B cell (primary cell): ENCODE measurements around the gene LMX1B. TPM values are rescaled to one million over a fixed set of nuclear protein-coding genes. Genes with fewer than 3 reads are reported as not detected.

Source experiments
- ATAC-seq: fragments of 200-7000 bp; cut with Tn5 transposase; one replicate; pipeline ENCODE4 v1.10.0; 2021; ENCODE audit warnings: low read depth, mild to moderate bottlenecking, moderate number of reproducible peaks, moderate library complexity
- CTCF ChIA-PET: fragments of 350-600 bp; sonication (Branson Sonifier 250); formaldehyde crosslinking; loops from one replicate; lab custom pipeline; 2021; ENCODE audit warnings: antibody characterized with exemption, inconsistent platforms; lab: Charles Lee
- POLR2A ChIA-PET: fragments of 350-600 bp; sonication (Branson Sonifier 250); formaldehyde crosslinking; loops from one replicate; lab custom pipeline; 2021; ENCODE audit warnings: antibody characterized with exemption; lab: Charles Lee
- DNase-seq: peaks from one replicate; pipeline ENCODE4 v3.0.0; 2013
- H2AFZ ChIP-seq: 2 replicates; pipeline ENCODE4 v1.6.1; 2012; ENCODE audit warnings: mild to moderate bottlenecking, low read depth, low read length; ENCODE audit not compliant: insufficient read depth, poor library complexity, severe bottlenecking
- H3K27ac ChIP-seq, 2 donors: 1 replicate in 1 of 2; 2 replicates in 1 of 2; pipeline ENCODE4 v1.5.1; 2012 to 2013; ENCODE audit warnings: low read length in 2 of 2, mild to moderate bottlenecking in 2 of 2, moderate library complexity in 1 of 2
- H3K27me3 ChIP-seq, 4 experiments: fragments of 200-600 bp in 1 of 4; sonication (generic) in 1 of 4; replicated peaks in 1 of 4; 1 replicate in 2 of 4; 2 replicates in 2 of 4; pipeline versions ENCODE4 v1.6.1 to v1.7.0; 2013 to 2016; ENCODE audit warnings: low read length in 3 of 4, mild to moderate bottlenecking in 2 of 4, mixed read lengths in 1 of 4, moderate library complexity in 1 of 4; ENCODE audit not compliant: insufficient read depth in 4 of 4, control insufficient read depth in 3 of 4; ENCODE audit errors: control extremely low read depth in 1 of 4
- H3K36me3 ChIP-seq, 2 experiments: replicated peaks in 1 of 2; 1 replicate in 1 of 2; 2 replicates in 1 of 2; pipeline versions ENCODE4 v1.6.1 to v1.7.1; 2013; ENCODE audit warnings: low read length in 1 of 2; ENCODE audit not compliant: insufficient read depth in 2 of 2, control insufficient read depth in 1 of 2; ENCODE audit errors: control extremely low read depth in 1 of 2, extremely low read depth in 1 of 2
- H3K4me1 ChIP-seq, 2 donors: fragments of 200-600 bp in 1 of 2; sonication (generic) in 1 of 2; 1 replicate in 1 of 2; 2 replicates in 1 of 2; pipeline versions ENCODE4 v1.5.1 to v1.6.1; 2013 to 2017; ENCODE audit warnings: low read length in 2 of 2; ENCODE audit not compliant: control insufficient read depth in 2 of 2, insufficient read depth in 2 of 2
- H3K4me2 ChIP-seq: replicated peaks from 2 replicates; pipeline ENCODE3; 2012; ENCODE audit warnings: mild to moderate bottlenecking, low read depth, low read length; ENCODE audit not compliant: poor library complexity, severe bottlenecking
- H3K4me3 ChIP-seq, 5 experiments: fragments of 200-600 bp in 1 of 5; sonication (generic) in 1 of 5; 1 replicate in 3 of 5; 2 replicates in 2 of 5; pipeline versions ENCODE4 v1.5.1 to v1.7.0; 2011 to 2016; ENCODE audit warnings: low read length in 4 of 5, mild to moderate bottlenecking in 4 of 5, low read depth in 2 of 5, control low read depth in 1 of 5, moderate library complexity in 1 of 5; ENCODE audit not compliant: insufficient read depth in 1 of 5; ENCODE audit errors: control extremely low read depth in 1 of 5, extremely low read depth in 1 of 5
- H3K79me2 ChIP-seq: fragments of 200-600 bp; sonication (generic); one replicate; pipeline ENCODE4 v1.6.0; 2016; ENCODE audit warnings: low read length; ENCODE audit not compliant: control insufficient read depth, insufficient read depth
- H3K9ac ChIP-seq: fragments of 200-600 bp; sonication (generic); 2 replicates; pipeline ENCODE4 v1.6.1; 2017; ENCODE audit warnings: mild to moderate bottlenecking, low read length, moderate library complexity
- H3K9me3 ChIP-seq, 3 donors: one replicate each; pipeline versions ENCODE4 v1.6.1 to v1.7.1; 2013; ENCODE audit warnings: low read length in 2 of 3; ENCODE audit not compliant: control insufficient read depth in 2 of 3, insufficient read depth in 1 of 3; ENCODE audit errors: control extremely low read depth in 1 of 3
- H4K20me1 ChIP-seq: 2 replicates; pipeline ENCODE4 v1.6.0; 2012; ENCODE audit warnings: mild to moderate bottlenecking, low read length; ENCODE audit not compliant: insufficient read depth, control insufficient read depth, poor library complexity, severe bottlenecking
- H3K27ac Mint-ChIP-seq: one replicate; pipeline ENCODE4 v1.8.0; 2021; ENCODE audit warnings: mixed read lengths
- H3K27me3 Mint-ChIP-seq: one replicate; pipeline ENCODE4 v1.8.0; 2021; ENCODE audit warnings: mixed read lengths
- H3K4me1 Mint-ChIP-seq: one replicate; pipeline ENCODE4 v1.8.0; 2021; ENCODE audit warnings: mixed read lengths
- H3K4me3 Mint-ChIP-seq: one replicate; pipeline ENCODE4 v1.8.0; 2021; ENCODE audit warnings: mixed read lengths
- H3K9me3 Mint-ChIP-seq: one replicate; pipeline ENCODE4 v1.8.0; 2022; ENCODE audit warnings: mixed read lengths; ENCODE audit not compliant: insufficient read depth
- CTCF ChIP-seq: fragments of 200-600 bp; IDR thresholded peaks from one replicate; pipeline ENCODE4 v1.8.0; 2022; ENCODE audit warnings: antibody characterized with exemption, mild to moderate bottlenecking
- EZH2 ChIP-seq: IDR thresholded peaks from 2 replicates; pipeline ENCODE4 v1.6.1; 2012; ENCODE audit warnings: borderline replicate concordance, low read depth, mild to moderate bottlenecking, moderate library complexity, low read length; ENCODE audit not compliant: insufficient read depth, poor library complexity, severe bottlenecking
- WGBS: methylation state at CpG from one replicate; pipeline ENCODE4 v1.1.5; 2013; ENCODE audit warnings: missing lambda C conversion rate; ENCODE audit not compliant: insufficient coverage; 5-methylcytosine and 5-hydroxymethylcytosine counted together
- intact Hi-C: fragments of 100-400 bp; cut with micrococcal nuclease; formaldehyde crosslinking; loops from one replicate; pipeline ENCODE4 v1.10.0; 2022
- polyA plus RNA-seq: library from polyadenylated mRNA; depleted of rRNA; stranded (reverse); fragments of >200 nt; gene quantifications from 2 replicates; pipeline ENCODE4 v1.2.3, GENCODE V29; 2012
- total RNA-seq, 2 donors: library from RNA; stranded (reverse); fragments of 120-200 nt in 1 of 2; gene quantifications; 1 replicate in 1 of 2; 2 replicates in 1 of 2; pipeline versions ENCODE4 v1.2.3 to v1.2.4, GENCODE V29; 2013 to 2022

The LMX1B gene
- total and polyA plus RNA-seq, 2 donors (not counting 1 experiment from before 2014, with no cell fraction given), result not detected

- Histone ChIP-seq H3K9ac (no peak overlapping the region), H3K27ac (no peak overlapping the region), H4K20me1 (no peaks in the 10 kb centered on the region), H3K4me2 (no peak overlapping the region), H3K79me2 (no peaks in the 10 kb centered on the region), H3K9me3 (no peaks in the 10 kb centered on the region), H3K36me3 (no peaks in the 10 kb centered on the region), H3K4me3 (no peak overlapping the region), H3K27me3 (peaks cover 0 to 57% (median 15%) of the 10 kb centered on the region in 4 experiments), H3K4me1 (no peaks in the 10 kb centered on the region), H2AFZ (no peak overlapping the region)
- ChIA-PET POLR2A (no interaction called here), CTCF (no interaction called here)
- WGBS, result 76% methylated on average over 15 of the region's 16 CpGs
- Mint-ChIP-seq H3K9me3 (no peaks in the 10 kb centered on the region), H3K27ac (no peak overlapping the region), H3K4me3 (no peak overlapping the region), H3K27me3 (peaks cover 68% of the 10 kb centered on the region), H3K4me1 (no peaks in the 10 kb centered on the region)
- intact Hi-C loops, result no loop called here
- ATAC-seq (no peak), DNase-seq (no peak)
- TF ChIP-seq CTCF, result no peak
- no peak for TF ChIP-seq EZH2
Measured at GRCh38 chr9:126647585-126648411, 34.1 kb downstream of the LMX1B start.

DNA sequence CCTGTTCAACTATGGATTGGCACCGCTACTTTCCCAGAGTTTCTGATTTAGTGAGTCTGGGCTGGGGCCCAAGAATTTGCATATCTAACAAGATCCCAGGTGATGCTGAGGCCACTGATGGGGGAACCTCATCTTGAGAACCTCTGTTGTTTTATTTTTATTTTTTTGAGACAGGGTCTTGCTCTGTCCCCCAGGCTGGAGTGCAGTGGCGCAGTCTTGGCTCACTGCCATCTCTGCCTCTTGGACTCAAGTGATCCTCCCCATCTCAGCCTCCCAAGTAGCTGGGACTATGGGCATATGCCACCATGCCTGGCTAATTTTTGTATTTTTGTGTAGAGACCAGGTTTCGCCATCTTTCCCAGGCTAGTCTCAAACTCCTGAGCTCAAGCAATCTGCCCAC is 35.7 kb downstream of the LMX1B start:
- Histone ChIP-seq H3K79me2 (no peaks in the 10 kb centered on the region), H3K4me3 (no peak overlapping the region), H3K36me3 (no peaks in the 10 kb centered on the region), H3K9ac (no peak overlapping the region), H3K9me3 (no peaks in the 10 kb centered on the region), H2AFZ (no peak overlapping the region), H3K27me3 (peaks cover 0 to 54% (median 12%) of the 10 kb centered on the region in 4 experiments), H3K4me1 (no peaks in the 10 kb centered on the region), H4K20me1 (no peaks in the 10 kb centered on the region), H3K27ac (no peak overlapping the region), H3K4me2 (no peak overlapping the region)
- Mint-ChIP-seq H3K9me3 (no peaks in the 10 kb centered on the region), H3K4me1 (no peaks in the 10 kb centered on the region), H3K4me3 (no peak overlapping the region), H3K27me3 (peaks cover 73% of the 10 kb centered on the region), H3K27ac (no peak overlapping the region)
- ChIA-PET CTCF (no interaction called here), POLR2A (no interaction called here)
- WGBS, result 88% methylated on average over 3 of the region's 3 CpGs
- no peak for TF ChIP-seq EZH2
- no peak for TF ChIP-seq CTCF
- intact Hi-C loops, result no loop called here
- ATAC-seq (no peak), DNase-seq (no peak)
